Panc1 (cell line): ENCODE measurements around the gene DSG1. TPM values are rescaled to one million over a fixed set of nuclear protein-coding genes. Genes with fewer than 3 reads are reported as not detected.

Source experiments
- ATAC-seq: fragments of 200-7000 bp; cut with Tn5 transposase; 2 replicates; pipeline ENCODE4 v1.9.1; 2020; ENCODE audit warnings: mild to moderate bottlenecking, moderate library complexity
- BruUV-seq: library from RNA; stranded (reverse); fragments of 400-500 nt; replicated peaks from 2 replicates; lab custom pipeline; 2021; lab: Mats Ljungman, UMichigan
- CTCF ChIA-PET: fragments of 300-600 bp; sonication (Branson Sonifier 250); formaldehyde crosslinking; loops from one replicate; lab custom pipeline; 2022; ENCODE audit warnings: antibody characterized with exemption; lab: Charles Lee
- POLR2A ChIA-PET: fragments of 300-600 bp; sonication (Branson Sonifier 250); formaldehyde crosslinking; loops from one replicate; lab custom pipeline; 2022; ENCODE audit warnings: antibody characterized with exemption; lab: Charles Lee
- DNase-seq: peaks from one replicate; pipeline ENCODE4 v3.0.0-alpha.2; 2010; ENCODE audit warnings: low read depth, low spot score
- H3K27ac ChIP-seq: 2 replicates; pipeline ENCODE4 v1.5.1; 2011; ENCODE audit warnings: mild to moderate bottlenecking, low read length, inconsistent platforms
- H3K27me3 ChIP-seq: fragments of 200-500 bp; sonication (Bioruptor generic); 2 replicates; pipeline ENCODE4 v1.6.0; 2014; ENCODE audit warnings: low read length, inconsistent platforms; ENCODE audit not compliant: control insufficient read depth, insufficient read depth
- H3K36me3 ChIP-seq: fragments of 200-500 bp; sonication (Bioruptor generic); 2 replicates; pipeline ENCODE4 v1.5.1; 2014; ENCODE audit warnings: inconsistent platforms, mild to moderate bottlenecking, low read length, moderate library complexity; ENCODE audit not compliant: control insufficient read depth, insufficient read depth
- H3K4me1 ChIP-seq: 2 replicates; pipeline ENCODE4 v1.5.1; 2011; ENCODE audit warnings: inconsistent platforms, mild to moderate bottlenecking, low read length, moderate library complexity; ENCODE audit not compliant: control insufficient read depth, insufficient read depth
- H3K4me3 ChIP-seq, 2 experiments: 2 replicates each; pipeline ENCODE4 v1.5.1; 2011 to 2012; ENCODE audit warnings: low read depth in 2 of 2, low read length in 2 of 2, mild to moderate bottlenecking in 2 of 2, inconsistent platforms in 1 of 2, moderate library complexity in 1 of 2
- H3K9me3 ChIP-seq: fragments of 200-500 bp; sonication (Bioruptor generic); 2 replicates; pipeline ENCODE4 v1.5.1; 2014; ENCODE audit warnings: low read depth, mild to moderate bottlenecking, inconsistent platforms, low read length, moderate library complexity; ENCODE audit not compliant: control insufficient read depth, insufficient read depth
- CTCF ChIP-seq: fragments of 450-650 bp; IDR thresholded peaks from 2 replicates; pipeline ENCODE4 v1.5.1; 2017; ENCODE audit warnings: mild to moderate bottlenecking
- POLR2AphosphoS5 ChIP-seq: IDR thresholded peaks from 2 replicates; pipeline ENCODE4 v1.6.1; 2012; ENCODE audit warnings: mild to moderate bottlenecking, low read depth, low read length, moderate library complexity
- REST ChIP-seq, 2 experiments: IDR thresholded peaks; 2 replicates each; pipeline ENCODE4 v1.6.1; 2011 to 2012; ENCODE audit warnings: low read depth in 2 of 2, control low read depth in 1 of 2, low read length in 1 of 2, mild to moderate bottlenecking in 1 of 2, moderate library complexity in 1 of 2; ENCODE audit not compliant: insufficient read depth in 1 of 2
- SIN3A ChIP-seq: IDR thresholded peaks from 2 replicates; pipeline ENCODE4 v1.6.1; 2012; ENCODE audit warnings: low read depth, mild to moderate bottlenecking, low read length, moderate library complexity, borderline replicate concordance; ENCODE audit not compliant: insufficient read depth
- TCF7L2 ChIP-seq: IDR thresholded peaks from 2 replicates; pipeline ENCODE4 v1.6.1; 2011; ENCODE audit warnings: mild to moderate bottlenecking, low read depth, low read length, inconsistent platforms
- in situ Hi-C: cut with HindIII; loops from 2 replicates; pipeline ENCODE4 v1.10.0; 2016; ENCODE audit warnings: low sequenced_read_pairs, low pct_unique_long_range_greater_than_20kb
- intact Hi-C: fragments of 100-400 bp; cut with micrococcal nuclease; formaldehyde crosslinking; loops from one replicate; pipeline ENCODE4 v1.10.0; 2022; ENCODE audit not compliant: unreplicated experiment
- total RNA-seq: library from RNA; stranded (reverse); gene quantifications from one replicate; pipeline ENCODE4 v1.2.1, GENCODE V29; 2021; ENCODE audit not compliant: unreplicated experiment

The DSG1 gene
- total RNA-seq, 1 experiment from 2014 or later = not detected

- ChIA-PET CTCF (no interaction called here), POLR2A (no interaction called here)
- DNase-seq (no peak), ATAC-seq (no peak)
- no peak overlapping the region for H3K4me3 ChIP-seq
- BruUV-seq = no TSS peak
- intact Hi-C loops = no loop called here
- TF ChIP-seq TCF7L2 (no peak), REST (IDR thresholded peaks at IDR 0.05; ENCODE audit: insufficient read depth in 1 of 2, low read depth in 2 of 2, low read length in 1 of 2) (no peak)
- H3K4me1 ChIP-seq = no peaks in the 10 kb centered on the region
- no peak overlapping the region for H3K27ac ChIP-seq
- H3K27me3 ChIP-seq = no peaks in the 10 kb centered on the region
- H3K9me3 ChIP-seq = no peaks in the 10 kb centered on the region
- no peaks in the 10 kb centered on the region for H3K36me3 ChIP-seq
- in situ Hi-C loops = no loop called here
Observed at GRCh38 chr18:31269566-31269965, 48.4 kb upstream of the DSG1 start.

- H3K9me3 ChIP-seq = no peaks in the 10 kb centered on the region
- ChIA-PET POLR2A (no interaction called here), CTCF (no interaction called here)
- no TSS peak for BruUV-seq
- H3K36me3 ChIP-seq = no peaks in the 10 kb centered on the region
- in situ Hi-C loops = no loop called here
- no peaks in the 10 kb centered on the region for H3K4me1 ChIP-seq
- intact Hi-C loops = no loop called here
- no peak for ATAC-seq
- H3K27me3 ChIP-seq = no peaks in the 10 kb centered on the region
- no peak overlapping the region for H3K27ac ChIP-seq
- H3K4me3 ChIP-seq = no peak overlapping the region
- TF ChIP-seq TCF7L2 (no peak), REST (IDR thresholded peaks at IDR 0.05; ENCODE audit: insufficient read depth in 1 of 2, low read depth in 2 of 2, low read length in 1 of 2) (no peak), CTCF (no peak), SIN3A (no peak), POLR2AphosphoS5 (no peak)
- no peak for DNase-seq
Observed at GRCh38 chr18:31270578-31270977, 47.4 kb upstream of the DSG1 start.
